SJCRH30 (cell line): ENCODE results near the gene RNF13. TPM values are rescaled to one million over a fixed set of nuclear protein-coding genes. Genes with fewer than 3 reads are reported as not detected.
"Not testable (repeated sequence)": the region's sequence is repeated elsewhere in the genome, so short reads cannot be mapped to it uniquely, and the experiment has no call there.

Source experiments
- DNase-seq, 2 experiments: peaks; one replicate each; pipeline ENCODE4 v3.0.0-alpha.2; 2015 to 2020
- H3K27ac ChIP-seq: fragments of 250-450 bp; sonication (Bioruptor Pico); 2 replicates; pipeline ENCODE4 v1.5.1; 2020; ENCODE audit warnings: mild to moderate bottlenecking, moderate library complexity
- H3K27me3 ChIP-seq: fragments of 250-450 bp; sonication (Bioruptor Pico); 2 replicates; pipeline ENCODE4 v1.5.1; 2020; ENCODE audit warnings: mild to moderate bottlenecking, moderate library complexity
- H3K36me3 ChIP-seq: fragments of 250-450 bp; sonication (Bioruptor Pico); 2 replicates; pipeline ENCODE4 v1.5.1; 2020; ENCODE audit warnings: mild to moderate bottlenecking, moderate library complexity
- H3K4me1 ChIP-seq: fragments of 250-450 bp; sonication (Bioruptor Pico); 2 replicates; pipeline ENCODE4 v1.5.1; 2020; ENCODE audit warnings: mild to moderate bottlenecking, moderate library complexity
- H3K4me3 ChIP-seq: fragments of 250-450 bp; sonication (Bioruptor Pico); 2 replicates; pipeline ENCODE4 v1.5.1; 2020; ENCODE audit warnings: mild to moderate bottlenecking, moderate library complexity
- H3K9me3 ChIP-seq: fragments of 250-450 bp; sonication (Bioruptor Pico); replicated peaks from 2 replicates; pipeline ENCODE4 v1.5.1; 2020; ENCODE audit warnings: mild to moderate bottlenecking, moderate library complexity
- total RNA-seq: library from RNA; depleted of rRNA; stranded (reverse); fragments of >200 nt; shearing (Covaris generic); gene quantifications from 2 replicates; pipeline ENCODE4 v1.2.3, GENCODE V29; 2014

Gene RNF13
- total RNA-seq, 1 experiment from 2014 or later = 24.1 TPM

DNA sequence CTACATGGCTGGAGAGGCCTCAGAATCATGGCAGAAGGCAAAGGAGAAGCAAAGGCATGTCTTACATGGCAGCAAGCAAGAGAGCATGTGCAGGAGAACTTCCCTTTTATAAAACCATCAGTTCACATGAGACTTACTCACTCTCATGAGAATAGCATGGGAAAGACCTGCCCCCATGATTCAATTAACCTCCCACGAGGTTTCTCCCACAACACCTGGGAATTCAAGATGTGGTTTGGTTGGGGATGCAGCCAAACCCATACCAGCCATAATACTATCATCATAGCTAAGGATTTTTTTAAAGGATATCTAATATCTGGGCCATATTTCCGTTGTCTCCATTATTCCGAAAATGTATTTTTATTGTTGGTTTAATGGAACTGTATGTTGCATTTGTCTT lies 26.5 kb downstream of the RNF13 start:
- H3K9me3 ChIP-seq, DNase-seq, H3K4me1 ChIP-seq, H3K27ac ChIP-seq, H3K4me3 ChIP-seq, H3K27me3 ChIP-seq, H3K36me3 ChIP-seq: not testable (repeated sequence)

GRCh38 chr3:149839896-149840295 lies 26.9 kb downstream of the RNF13 start:
- Histone ChIP-seq H3K27me3 (no peaks in the 10 kb centered on the region), H3K4me1 (no peaks in the 10 kb centered on the region), H3K27ac (no peak overlapping the region), H3K9me3 (no peaks in the 10 kb centered on the region), H3K4me3 (no peak overlapping the region), H3K36me3 (no peaks in the 10 kb centered on the region)
- no peak for DNase-seq

DNA sequence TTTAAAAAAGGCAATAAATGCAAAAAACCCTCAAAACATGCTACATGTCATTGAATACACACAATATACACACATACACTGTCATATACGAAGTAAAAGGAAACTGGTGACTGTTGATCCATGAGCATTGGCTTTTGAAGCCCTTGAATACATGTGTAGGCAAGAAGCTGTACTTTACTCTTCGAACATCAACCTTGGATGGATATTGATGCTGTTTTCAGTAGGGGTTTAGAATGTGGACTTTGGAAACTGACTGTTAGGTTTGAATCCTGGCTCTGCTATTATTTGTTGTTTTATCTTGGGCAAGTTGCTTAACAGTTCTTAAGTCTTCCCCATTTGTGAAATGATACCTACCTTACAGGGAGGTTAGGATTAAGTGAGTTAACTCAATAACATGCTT lies 30.5 kb downstream of the RNF13 start:
- H3K4me3 ChIP-seq = no peak overlapping the region
- peaks cover 3% of the 10 kb centered on the region; the same call in 1 of the 2 replicates for H3K36me3 ChIP-seq
- DNase-seq = no peak
- H3K27me3 ChIP-seq = no peaks in the 10 kb centered on the region
- H3K4me1 ChIP-seq = no peaks in the 10 kb centered on the region
- no peaks in the 10 kb centered on the region for H3K9me3 ChIP-seq
- no peak overlapping the region for H3K27ac ChIP-seq

GRCh38 chr3:149844091-149844490 lies 31.1 kb downstream of the RNF13 start:
- no peak for DNase-seq
- peaks cover 3% of the 10 kb centered on the region; the same call in 1 of the 2 replicates for H3K36me3 ChIP-seq
- H3K27ac ChIP-seq = no peak overlapping the region
- H3K4me1 ChIP-seq = no peaks in the 10 kb centered on the region
- no peaks in the 10 kb centered on the region for H3K9me3 ChIP-seq
- no peaks in the 10 kb centered on the region for H3K27me3 ChIP-seq
- no peak overlapping the region for H3K4me3 ChIP-seq

DNA sequence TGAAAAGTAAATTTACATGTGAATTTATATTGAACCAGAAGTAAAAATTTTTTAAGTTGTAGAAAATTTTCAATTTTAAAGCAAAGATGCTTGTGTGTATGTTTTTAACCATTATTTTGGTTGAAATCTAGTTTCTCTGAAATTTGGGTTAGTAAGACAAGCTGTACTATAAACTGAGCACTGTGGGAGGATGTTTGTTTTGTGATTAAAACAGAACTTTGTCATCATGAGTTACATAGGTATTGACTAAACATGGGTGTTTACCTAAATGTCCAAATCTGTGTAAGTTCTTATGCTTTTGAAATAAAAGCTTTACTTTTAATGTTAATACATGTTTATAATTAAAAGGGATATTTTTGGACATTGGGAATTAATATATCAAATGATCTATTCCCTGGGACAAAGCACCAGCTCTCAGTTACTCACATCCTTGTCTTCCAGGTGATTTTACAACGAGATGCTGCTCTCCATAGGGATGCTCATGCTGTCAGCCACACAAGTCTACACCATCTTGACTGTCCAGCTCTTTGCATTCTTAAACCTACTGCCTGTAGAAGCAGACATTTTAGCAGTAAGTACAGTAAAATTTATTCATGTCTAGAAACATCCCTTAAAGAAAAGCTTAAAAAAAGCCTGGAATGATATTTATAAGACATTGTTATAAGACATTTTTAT lies 32.7 kb downstream of the RNF13 start:
- DNase-seq = no peak
- H3K4me1 ChIP-seq = no peaks in the 10 kb centered on the region
- H3K4me3 ChIP-seq = no peak overlapping the region
- H3K9me3 ChIP-seq = no peaks in the 10 kb centered on the region
- H3K27ac ChIP-seq = no peak overlapping the region
- H3K27me3 ChIP-seq = no peaks in the 10 kb centered on the region
- H3K36me3 ChIP-seq = peaks cover 3% of the 10 kb centered on the region; the same call in 1 of the 2 replicates

- DNase-seq = no peak
- H3K4me3 ChIP-seq = no peak overlapping the region
- H3K27me3 ChIP-seq = no peaks in the 10 kb centered on the region
- H3K27ac ChIP-seq = no peak overlapping the region
- no peaks in the 10 kb centered on the region for H3K4me1 ChIP-seq
- H3K36me3 ChIP-seq = peaks cover 3% of the 10 kb centered on the region; the same call in 1 of the 2 replicates
- no peaks in the 10 kb centered on the region for H3K9me3 ChIP-seq
Observed at GRCh38 chr3:149848238-149848637, 35.2 kb downstream of the RNF13 start.

GRCh38 chr3:149848688-149849087 lies 35.7 kb downstream of the RNF13 start:
- no peak overlapping the region for H3K27ac ChIP-seq
- H3K27me3 ChIP-seq = no peaks in the 10 kb centered on the region
- H3K9me3 ChIP-seq = no peaks in the 10 kb centered on the region
- H3K36me3 ChIP-seq = peaks cover 3% of the 10 kb centered on the region; the same call in 1 of the 2 replicates
- DNase-seq = no peak
- H3K4me3 ChIP-seq = no peak overlapping the region
- no peaks in the 10 kb centered on the region for H3K4me1 ChIP-seq

DNA sequence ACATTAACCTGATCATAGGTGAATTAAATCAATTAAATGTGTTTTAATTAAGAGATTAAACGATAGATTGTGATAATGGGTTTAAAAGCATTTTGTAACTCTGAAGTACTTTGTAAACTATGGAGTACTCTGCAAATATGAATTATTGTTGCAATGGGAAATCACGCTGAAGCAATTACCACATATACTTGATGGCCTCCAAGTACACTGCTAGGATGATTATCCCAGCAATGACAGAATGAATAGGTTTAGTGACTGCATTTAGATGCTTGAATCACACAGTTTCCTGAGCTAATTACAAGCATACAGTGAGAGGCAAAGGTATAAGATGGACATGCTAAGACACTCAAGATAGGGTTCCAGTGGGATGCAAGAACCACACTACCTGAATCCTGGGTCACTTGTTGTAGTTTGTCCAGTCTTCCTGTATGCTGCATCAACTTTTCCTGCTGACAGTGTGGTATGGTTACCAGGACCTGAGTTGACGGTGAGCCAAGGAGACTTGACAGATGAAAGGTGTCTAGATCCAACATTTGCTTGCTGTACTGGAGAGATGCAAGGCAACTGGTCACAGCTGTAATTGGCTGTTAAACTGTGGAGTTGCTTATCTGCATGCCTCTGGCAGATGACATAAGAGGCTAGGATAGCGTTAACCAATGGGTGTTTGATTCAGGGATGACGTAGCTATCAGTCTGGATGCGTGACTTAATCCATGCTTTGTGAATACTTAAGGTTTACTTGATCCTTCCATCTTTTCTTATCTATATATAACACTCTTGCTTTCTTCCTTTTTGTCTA lies 38.0 kb downstream of the RNF13 start:
- DNase-seq = no peak
- H3K4me1 ChIP-seq = no peaks in the 10 kb centered on the region
- no peak overlapping the region for H3K4me3 ChIP-seq
- no peak overlapping the region for H3K27ac ChIP-seq
- peaks cover 10% of the 10 kb centered on the region for H3K36me3 ChIP-seq
- no peaks in the 10 kb centered on the region for H3K27me3 ChIP-seq
- H3K9me3 ChIP-seq = no peaks in the 10 kb centered on the region

GRCh38 chr3:149858911-149859310 lies 45.9 kb downstream of the RNF13 start:
- Histone ChIP-seq H3K36me3 (peaks cover 7% of the 10 kb centered on the region; the same call in 1 of the 2 replicates), H3K27me3 (no peaks in the 10 kb centered on the region), H3K9me3 (no peaks in the 10 kb centered on the region), H3K27ac (no peak overlapping the region), H3K4me1 (no peaks in the 10 kb centered on the region), H3K4me3 (no peak overlapping the region)
- no peak for DNase-seq

DNA sequence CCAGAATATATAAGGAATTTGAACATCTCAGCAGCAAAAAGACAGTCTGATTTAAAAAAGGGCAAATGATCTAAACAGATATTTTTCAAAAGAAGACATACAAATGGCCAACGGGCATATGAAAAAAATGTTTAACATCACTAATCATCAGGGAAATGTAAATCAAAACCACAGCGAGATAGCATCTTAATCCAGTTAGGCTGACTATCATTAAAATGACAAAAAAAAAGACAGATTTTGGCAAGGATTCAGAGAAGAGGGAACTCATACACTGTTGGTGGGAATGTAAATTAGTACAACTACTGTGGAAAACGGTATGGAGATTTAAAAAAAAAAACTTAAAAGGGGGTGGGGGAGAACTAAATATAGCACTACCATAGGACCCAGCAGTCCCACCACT lies 47.9 kb downstream of the RNF13 start:
- Histone ChIP-seq H3K4me1 (no peaks in the 10 kb centered on the region), H3K4me3 (no peak overlapping the region), H3K27ac (no peak overlapping the region), H3K27me3 (no peaks in the 10 kb centered on the region), H3K36me3 (no peaks in the 10 kb centered on the region), H3K9me3 (no peaks in the 10 kb centered on the region)
- no peak for DNase-seq

DNA sequence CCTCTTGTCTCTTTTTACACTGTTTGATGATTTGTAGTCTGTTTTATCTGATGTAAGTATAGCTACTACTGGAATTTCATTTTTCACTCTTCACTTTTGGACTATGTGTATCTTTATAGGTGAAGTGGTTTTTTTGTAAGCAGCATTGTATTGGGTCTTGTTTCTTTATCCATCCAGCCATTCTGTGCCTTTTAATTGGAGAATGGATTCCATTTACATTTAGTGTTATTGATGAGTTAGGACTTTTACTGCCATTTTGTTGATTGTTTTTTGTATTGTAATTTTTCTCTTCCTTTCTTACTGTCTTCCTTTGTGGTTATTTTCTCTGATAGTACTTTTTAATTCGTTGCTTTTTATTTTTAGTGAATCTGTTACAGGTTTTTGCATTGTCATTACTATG lies 54.5 kb downstream of the RNF13 start:
- no peak overlapping the region for H3K27ac ChIP-seq
- DNase-seq = no peak
- H3K9me3 ChIP-seq = no peaks in the 10 kb centered on the region
- no peaks in the 10 kb centered on the region for H3K4me1 ChIP-seq
- H3K27me3 ChIP-seq = no peaks in the 10 kb centered on the region
- no peak overlapping the region for H3K4me3 ChIP-seq
- no peaks in the 10 kb centered on the region for H3K36me3 ChIP-seq

GRCh38 chr3:149871855-149872254 lies 58.8 kb downstream of the RNF13 start:
- Histone ChIP-seq H3K4me1 (no peaks in the 10 kb centered on the region), H3K4me3 (no peak overlapping the region), H3K27ac (no peak overlapping the region), H3K27me3 (no peaks in the 10 kb centered on the region), H3K9me3 (no peaks in the 10 kb centered on the region), H3K36me3 (0 out of 2 replicates have a peak, but pooled peaks cover 4% of the 10 kb centered on the region)
- no peak for DNase-seq

DNA sequence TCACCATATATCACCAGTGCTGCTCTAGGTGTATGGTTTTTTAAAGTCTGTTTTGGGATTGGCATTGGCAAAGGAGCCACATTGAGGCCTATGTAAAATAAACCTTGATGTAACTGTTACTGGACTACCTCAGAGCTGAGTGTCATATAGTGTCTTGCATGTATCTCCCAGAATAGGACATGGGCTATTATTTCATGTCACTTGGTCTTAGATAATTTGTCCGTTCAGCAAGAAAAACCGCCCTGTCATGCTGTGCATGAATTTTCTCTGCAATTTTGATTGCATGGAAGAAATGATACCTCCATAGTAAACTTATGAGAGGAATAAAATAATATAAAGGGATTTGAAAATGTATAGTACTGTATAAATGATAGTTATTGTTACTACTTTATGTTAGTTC lies 59.6 kb downstream of the RNF13 start:
- no peak overlapping the region for H3K4me3 ChIP-seq
- 0 out of 2 replicates have a peak, but pooled peaks cover 4% of the 10 kb centered on the region for H3K36me3 ChIP-seq
- DNase-seq = no peak
- no peaks in the 10 kb centered on the region for H3K9me3 ChIP-seq
- no peak overlapping the region for H3K27ac ChIP-seq
- no peaks in the 10 kb centered on the region for H3K4me1 ChIP-seq
- H3K27me3 ChIP-seq = no peaks in the 10 kb centered on the region

DNA sequence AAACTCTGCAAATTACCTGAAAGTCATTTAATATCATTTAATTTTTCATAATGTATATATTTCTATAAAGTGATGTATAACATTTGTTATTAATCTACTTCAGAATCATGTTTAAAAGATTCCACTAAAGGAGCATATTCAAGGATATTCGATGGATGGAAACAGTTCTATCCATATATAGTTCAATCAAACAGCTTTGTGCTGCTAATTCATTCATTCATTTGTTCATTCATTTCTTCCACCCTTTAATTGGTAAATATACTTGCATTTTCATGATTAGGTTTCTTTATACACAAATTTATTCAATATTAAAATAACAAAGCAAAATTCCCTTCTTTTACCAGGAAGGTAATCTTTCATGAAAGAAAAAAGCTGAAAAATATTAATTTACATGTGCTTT lies 64.7 kb downstream of the RNF13 start:
- no peak for DNase-seq
- no peaks in the 10 kb centered on the region for H3K9me3 ChIP-seq
- H3K27ac ChIP-seq = no peak overlapping the region
- 0 out of 2 replicates have a peak, but pooled peaks cover 4% of the 10 kb centered on the region for H3K36me3 ChIP-seq
- no peaks in the 10 kb centered on the region for H3K27me3 ChIP-seq
- H3K4me1 ChIP-seq = no peaks in the 10 kb centered on the region
- H3K4me3 ChIP-seq = no peak overlapping the region

- peak; percentile 45 to 80 for DNase-seq
- Histone ChIP-seq H3K36me3 (no peaks in the 10 kb centered on the region), H3K27me3 (no peaks in the 10 kb centered on the region), H3K27ac (no peak overlapping the region), H3K4me1 (no peaks in the 10 kb centered on the region), H3K4me3 (no peak overlapping the region), H3K9me3 (no peaks in the 10 kb centered on the region)
Observed at GRCh38 chr3:149879872-149880271, 66.9 kb downstream of the RNF13 start.
